ENCODE data around the gene RBM20.
A peak's percentile ranks its signal among the peaks of the same experiment; 100 is the strongest.

GRCh38 chr10:110784198-110784597 is 140.1 kb downstream of the RBM20 start:
- no peak for TF ChIP-seq POLR2A (IDR thresholded peaks at IDR 0.05)
- TF ChIP-seq CTCF (IDR thresholded peaks at IDR 0.05), result no peak
- peak; percentile 72 for TF ChIP-seq EP300 (IDR thresholded peaks at IDR 0.05)

Measured in suprapubic skin (tissue), 3 donors.